T-helper 22 cell (primary cell): ENCODE data around the gene TCF23.
"Not testable (repeated sequence)": the region's sequence is repeated elsewhere in the genome, so short reads cannot be mapped to it uniquely, and the experiment has no call there.

Source experiments
- DNase-seq: peaks from one replicate; pipeline ENCODE4 v3.0.0-alpha.2; 2020; ENCODE audit warnings: low read depth

Gene TCF23

DNA sequence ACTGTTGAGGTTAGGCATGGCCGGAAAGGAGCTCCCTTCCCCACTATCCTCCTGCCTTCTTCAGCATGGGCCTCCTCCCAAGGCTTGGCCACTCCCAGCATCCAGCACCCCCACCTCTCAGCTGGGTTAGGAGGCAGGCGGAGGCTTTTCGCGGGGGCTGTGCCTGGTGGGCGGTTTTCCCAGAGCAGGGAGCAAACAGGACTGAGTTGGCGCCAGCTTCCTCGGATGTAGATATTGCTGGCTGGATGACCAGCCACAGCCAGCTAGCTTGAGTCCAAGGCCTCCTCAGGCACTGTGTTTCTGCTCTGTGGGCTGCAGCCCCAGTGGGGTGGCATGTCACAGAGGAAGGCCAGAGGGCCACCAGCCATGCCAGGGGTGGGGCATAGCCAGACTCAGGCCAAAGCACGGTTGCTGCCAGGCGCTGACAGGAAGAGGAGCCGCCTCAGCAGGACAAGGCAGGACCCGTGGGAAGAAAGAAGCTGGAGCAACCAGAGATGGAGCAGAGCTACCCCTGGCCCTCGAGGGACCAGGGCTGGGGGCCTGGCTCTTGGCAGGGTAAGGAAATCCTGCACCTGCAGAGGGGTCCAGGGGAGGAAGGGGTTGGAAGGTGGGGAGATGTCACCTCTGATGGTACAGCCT lies at the start of gene TCF23:
Gene TCF23, plus strand, starts transcription at position 204 of the 639 bp plus-strand sequence. Its CDS starts 130 bp downstream, at position 334.
- DNase-seq: no peak

DNA sequence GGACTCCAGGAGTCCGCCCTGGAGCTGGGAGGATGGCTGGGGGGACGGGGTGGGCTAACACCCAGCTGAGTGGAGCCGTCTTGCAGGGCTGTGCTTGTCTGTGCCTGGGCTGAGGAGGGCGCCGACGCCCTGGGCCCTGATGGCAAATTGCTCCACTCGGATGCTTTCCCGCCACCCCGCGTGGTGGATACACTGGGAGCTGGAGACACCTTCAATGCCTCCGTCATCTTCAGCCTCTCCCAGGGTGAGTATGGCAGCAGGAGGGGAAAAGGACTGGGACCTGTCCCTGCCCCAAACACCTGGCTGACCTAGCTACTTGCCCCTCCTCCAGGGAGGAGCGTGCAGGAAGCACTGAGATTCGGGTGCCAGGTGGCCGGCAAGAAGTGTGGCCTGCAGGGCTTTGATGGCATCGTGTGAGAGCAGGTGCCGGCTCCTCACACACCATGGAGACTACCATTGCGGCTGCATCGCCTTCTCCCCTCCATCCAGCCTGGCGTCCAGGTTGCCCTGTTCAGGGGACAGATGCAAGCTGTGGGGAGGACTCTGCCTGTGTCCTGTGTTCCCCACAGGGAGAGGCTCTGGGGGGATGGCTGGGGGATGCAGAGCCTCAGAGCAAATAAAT lies 49.4 kb upstream of the TCF23 start:
- no peak for DNase-seq

DNA sequence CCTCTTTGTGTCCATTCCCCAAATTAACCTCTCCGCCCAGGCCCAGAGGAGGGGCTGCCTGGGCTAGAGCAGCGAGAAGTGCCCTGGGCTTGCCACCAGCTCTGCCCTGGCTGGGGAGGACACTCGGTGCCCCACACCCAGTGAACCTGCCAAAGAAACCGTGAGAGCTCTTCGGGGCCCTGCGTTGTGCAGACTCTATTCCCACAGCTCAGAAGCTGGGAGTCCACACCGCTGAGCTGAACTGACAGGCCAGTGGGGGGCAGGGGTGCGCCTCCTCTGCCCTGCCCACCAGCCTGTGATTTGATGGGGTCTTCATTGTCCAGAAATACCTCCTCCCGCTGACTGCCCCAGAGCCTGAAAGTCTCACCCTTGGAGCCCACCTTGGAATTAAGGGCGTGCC lies 48.8 kb upstream of the TCF23 start:
- DNase-seq: no peak

DNA sequence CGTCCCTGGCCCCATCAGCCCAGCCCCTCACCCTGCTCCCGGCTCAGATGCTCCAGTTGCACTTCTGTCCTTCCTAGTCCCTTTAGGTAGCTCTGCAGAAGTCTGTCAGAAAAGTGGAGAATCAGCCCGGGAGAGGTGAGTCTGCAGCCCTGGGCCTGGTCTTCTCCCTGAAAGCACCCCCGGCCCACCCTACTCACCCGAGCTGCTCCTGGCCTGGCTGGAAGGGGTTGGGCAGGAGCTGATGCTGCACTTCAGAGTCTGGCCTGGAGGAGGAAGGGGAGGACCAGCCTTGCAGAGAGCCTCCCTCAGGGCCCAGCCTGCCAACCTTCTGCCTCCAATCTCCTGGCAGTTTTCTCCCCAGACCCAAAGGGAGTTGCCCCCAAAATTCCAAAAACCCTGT lies 46.5 kb upstream of the TCF23 start:
- DNase-seq: no peak

DNA sequence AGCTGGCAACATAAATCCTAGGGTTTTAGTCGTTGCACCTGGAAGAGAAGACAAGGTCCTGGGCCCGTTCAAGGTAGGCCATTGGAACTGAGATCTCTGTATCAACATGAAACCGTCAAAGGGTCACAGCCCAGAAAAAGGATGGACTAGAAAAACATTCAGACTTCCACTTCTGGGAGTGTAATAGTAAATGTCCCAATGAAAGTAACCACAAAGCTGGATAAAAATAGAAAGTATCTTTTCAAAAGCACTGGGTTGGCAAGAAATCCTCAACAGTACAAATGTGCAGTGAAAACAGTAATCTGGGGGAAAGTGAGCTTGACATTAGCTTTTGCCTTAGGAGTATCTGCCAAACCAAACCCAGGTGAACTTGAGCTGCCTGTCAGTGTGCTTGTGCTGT lies 42.8 kb upstream of the TCF23 start:
- no peak for DNase-seq

DNA sequence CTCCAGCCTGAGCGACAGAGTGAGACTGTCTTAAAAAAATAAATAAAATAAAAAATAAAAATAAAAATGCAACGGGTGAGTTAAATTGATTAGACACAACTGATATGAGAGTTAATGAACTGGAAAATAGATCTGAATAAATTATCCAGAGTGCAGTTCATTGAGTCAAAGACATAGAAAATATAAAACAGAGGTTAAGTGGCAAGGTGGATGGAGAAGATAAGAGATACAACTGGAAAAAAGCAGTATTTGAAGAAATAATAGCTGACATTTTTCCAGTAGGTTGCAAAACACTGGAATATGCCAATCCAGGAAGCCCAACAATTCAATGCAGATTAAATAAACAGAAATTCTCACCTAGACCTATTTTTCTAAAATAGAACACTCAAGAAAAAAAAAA lies 40.6 kb upstream of the TCF23 start:
- no peak for DNase-seq

DNA sequence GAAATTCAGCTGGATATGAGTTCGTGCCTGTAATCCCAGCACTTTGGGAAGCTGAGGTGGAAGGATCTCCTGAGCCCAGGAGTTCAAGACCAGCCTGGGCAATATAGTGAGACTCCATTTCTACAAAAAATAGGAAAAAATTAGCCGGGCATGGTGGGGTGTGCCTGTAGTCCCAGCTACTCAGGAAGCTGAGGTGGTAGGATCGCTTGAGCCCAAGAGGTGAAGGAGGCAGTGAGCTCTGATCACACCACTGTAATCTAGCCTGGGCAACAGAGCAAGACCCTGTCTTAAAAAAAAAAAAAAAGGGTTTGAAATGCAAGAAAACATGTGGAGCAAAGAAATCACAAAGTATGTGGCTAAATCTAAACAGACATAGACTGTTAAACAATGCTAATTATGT lies 39.7 kb upstream of the TCF23 start:
- DNase-seq: no peak

- not testable (repeated sequence) for DNase-seq
Observed at GRCh38 chr2:27110603-27111352, 38.0 kb upstream of the TCF23 start.

GRCh38 chr2:27111392-27112078 lies 37.3 kb upstream of the TCF23 start:
- DNase-seq: not testable (repeated sequence)

- DNase-seq: no peak
Observed at GRCh38 chr2:27115519-27115918, 33.3 kb upstream of the TCF23 start.

DNA sequence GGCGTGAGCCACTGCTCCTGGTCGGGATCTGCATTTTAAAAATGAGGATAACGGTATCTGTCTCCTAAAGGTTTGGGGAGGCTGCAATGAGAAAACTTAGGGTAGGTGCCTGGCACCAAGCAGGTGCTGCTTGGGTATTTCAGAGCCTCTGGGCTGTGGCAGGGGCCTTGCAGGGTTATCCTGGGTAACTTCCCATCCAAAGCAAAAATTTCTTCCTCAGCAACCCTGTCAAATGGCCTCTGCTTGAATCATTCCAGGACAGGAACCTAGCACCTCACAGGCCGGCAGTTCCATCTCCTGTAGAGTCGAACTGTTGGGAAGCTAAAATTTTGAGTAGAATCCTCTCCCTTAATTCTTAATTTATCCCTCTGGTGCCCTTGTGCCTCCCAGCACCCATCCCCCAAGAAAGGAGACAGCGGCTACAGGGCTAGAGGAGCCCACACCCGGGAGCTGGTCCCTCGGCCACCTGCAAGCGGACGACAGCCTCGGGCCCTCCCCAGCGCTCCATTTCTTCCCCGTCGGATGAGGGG lies 30.7 kb upstream of the TCF23 start:
- no peak for DNase-seq

- DNase-seq: no peak
Observed at GRCh38 chr2:27118525-27119329, 30.1 kb upstream of the TCF23 start, which contains the start of gene CGREF1. Gene CGREF1 (minus strand): TSS chr2:27119128. CDS start chr2:27104366, 14,762 bp downstream.

DNA sequence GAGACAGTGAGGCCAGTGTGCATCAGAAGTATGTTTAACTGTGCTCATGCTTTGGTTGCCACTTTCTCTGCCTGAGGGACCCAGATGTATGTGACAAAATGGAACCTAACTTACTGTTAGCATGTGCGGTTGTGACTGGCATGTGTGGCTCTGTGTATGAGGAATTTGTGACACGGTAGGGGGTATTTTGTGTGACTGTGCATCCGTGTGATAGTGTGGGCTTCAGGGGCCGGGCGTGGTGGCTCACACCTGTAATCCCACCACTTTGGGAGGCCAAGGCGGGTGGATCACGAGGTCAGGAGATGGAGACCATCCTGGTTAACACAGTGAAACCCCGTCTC lies 29.5 kb upstream of the TCF23 start:
- not testable (repeated sequence) for DNase-seq

DNA sequence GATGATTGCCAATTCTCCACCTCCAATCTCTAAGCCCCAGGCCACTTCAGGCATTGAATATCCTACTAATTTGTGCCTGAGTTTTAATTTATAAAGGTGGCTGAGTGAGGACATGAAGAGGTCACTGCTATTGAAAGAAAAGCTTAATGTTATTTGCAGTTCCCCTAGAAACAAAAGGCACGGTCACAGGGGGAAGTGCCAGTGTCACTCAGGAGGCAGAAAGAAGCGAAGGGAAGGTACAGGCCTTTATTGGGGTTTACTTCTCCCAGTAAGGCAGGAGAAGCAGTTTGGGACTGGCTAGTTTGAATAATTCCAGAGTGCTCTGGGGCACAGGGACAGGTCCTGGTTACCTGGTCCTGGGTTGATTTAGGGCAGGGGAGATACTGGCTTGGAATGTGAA lies 26.9 kb upstream of the TCF23 start:
- no peak for DNase-seq

DNA sequence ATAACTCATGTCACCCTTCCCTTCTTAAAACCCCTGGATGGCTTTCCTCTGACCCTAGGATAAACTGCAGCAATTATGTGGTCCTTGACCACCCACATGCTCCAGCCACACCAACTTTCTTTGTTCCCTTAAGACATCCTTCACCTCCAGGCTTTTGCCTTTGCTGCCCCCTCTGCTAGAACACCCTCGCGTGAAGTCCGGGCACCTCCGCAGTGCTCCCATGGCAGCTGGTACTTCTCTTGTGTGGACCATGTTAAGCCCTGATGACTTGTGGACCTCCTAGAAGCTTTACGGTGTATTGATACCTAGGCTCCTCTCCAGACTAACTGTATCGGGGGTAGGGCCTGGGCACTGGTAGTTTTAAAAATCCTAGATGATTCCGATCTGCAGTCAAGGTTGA lies 26.0 kb upstream of the TCF23 start:
- DNase-seq: no peak

- peak; percentile 64 for DNase-seq
Observed at GRCh38 chr2:27123302-27124150, 25.3 kb upstream of the TCF23 start, which contains the start of gene ABHD1. Gene ABHD1 (plus strand): TSS chr2:27123815. CDS start chr2:27123949, 134 bp downstream.

GRCh38 chr2:27125104-27125503 lies 23.7 kb upstream of the TCF23 start:
- no peak for DNase-seq

- no peak for DNase-seq
Observed at GRCh38 chr2:27126252-27126710, 22.5 kb upstream of the TCF23 start.

GRCh38 chr2:27127883-27128667 lies 20.7 kb upstream of the TCF23 start:
- DNase-seq: no peak
